ENCODE results near the gene CMKLR1.
A peak's percentile ranks its signal among the peaks of the same experiment; 100 is the strongest.

CMKLR1 gene

GRCh38 chr12:108338915-108339657 is at the start of gene CMKLR1:
TSS of gene CMKLR1 (minus strand) at chr12:108339311. CDS start at chr12:108293591, 45,720 bp downstream.
- DNase-seq: peak; percentile 72

GRCh38 chr12:108387771-108388170 is 48.7 kb upstream of the CMKLR1 start:
- DNase-seq: no peak

- DNase-seq: no peak
Measured at GRCh38 chr12:108386709-108387360, 47.7 kb upstream of the CMKLR1 start.

- no peak for DNase-seq
Measured at GRCh38 chr12:108382437-108382801, 43.3 kb upstream of the CMKLR1 start.

- peak; percentile 58 for DNase-seq
Measured at GRCh38 chr12:108381787-108382436, 42.8 kb upstream of the CMKLR1 start.

- no peak for DNase-seq
Measured at GRCh38 chr12:108380382-108380781, 41.3 kb upstream of the CMKLR1 start.

- DNase-seq: no peak
Measured at GRCh38 chr12:108379823-108380222, 40.7 kb upstream of the CMKLR1 start.

GRCh38 chr12:108378926-108379325 is 39.8 kb upstream of the CMKLR1 start:
- no peak for DNase-seq

GRCh38 chr12:108377260-108377659 is 38.1 kb upstream of the CMKLR1 start:
- DNase-seq: no peak

GRCh38 chr12:108375986-108376663 is 37.0 kb upstream of the CMKLR1 start:
- DNase-seq: no peak

- no peak for DNase-seq
Measured at GRCh38 chr12:108374596-108375320, 35.6 kb upstream of the CMKLR1 start.

- no peak for DNase-seq
Measured at GRCh38 chr12:108373111-108373510, 34.0 kb upstream of the CMKLR1 start.

- no peak for DNase-seq
Measured at GRCh38 chr12:108371801-108372344, 32.8 kb upstream of the CMKLR1 start.

- DNase-seq: no peak
Measured at GRCh38 chr12:108370415-108370814, 31.3 kb upstream of the CMKLR1 start.

GRCh38 chr12:108369736-108370396 is 30.8 kb upstream of the CMKLR1 start:
- no peak for DNase-seq

GRCh38 chr12:108368089-108368488 is 29.0 kb upstream of the CMKLR1 start:
- no peak for DNase-seq

GRCh38 chr12:108367436-108367835 is 28.3 kb upstream of the CMKLR1 start:
- DNase-seq: no peak

- DNase-seq: no peak
Measured at GRCh38 chr12:108365324-108365723, 26.2 kb upstream of the CMKLR1 start.

GRCh38 chr12:108364879-108365278 is 25.8 kb upstream of the CMKLR1 start:
- DNase-seq: no peak

- DNase-seq: no peak
Measured at GRCh38 chr12:108363565-108363964, 24.5 kb upstream of the CMKLR1 start.

- no peak for DNase-seq
Measured at GRCh38 chr12:108363165-108363564, 24.1 kb upstream of the CMKLR1 start.

- DNase-seq: no peak
Measured at GRCh38 chr12:108361606-108362005, 22.5 kb upstream of the CMKLR1 start.

All from right hindlimb (tissue), 1 donor.